GM19372 (cell line): Measurements from ENCODE around the gene MBNL2.

ENCODE experiments used
- ATAC-seq: cut with Tn5 transposase; IDR thresholded peaks from one replicate; pipeline ENCODE4 v1.9.1; 2021; ENCODE audit warnings: mild to moderate bottlenecking, low read depth, moderate library complexity; ENCODE audit not compliant: unreplicated experiment

The MBNL2 gene

GRCh38 chr13:97267418-97268059 lies 45.4 kb downstream of the MBNL2 start:
- ATAC-seq, result no peak

GRCh38 chr13:97268772-97269171 lies 46.6 kb downstream of the MBNL2 start:
- no peak for ATAC-seq

- no peak for ATAC-seq
Observed at GRCh38 chr13:97269603-97270002, 47.5 kb downstream of the MBNL2 start.

- no peak for ATAC-seq
Observed at GRCh38 chr13:97272526-97272925, 50.4 kb downstream of the MBNL2 start.

- ATAC-seq, result no peak
Observed at GRCh38 chr13:97273341-97273831, 51.3 kb downstream of the MBNL2 start.

GRCh38 chr13:97274829-97275649 lies 52.9 kb downstream of the MBNL2 start:
- no peak for ATAC-seq

- ATAC-seq, result no peak
Observed at GRCh38 chr13:97275776-97276501, 53.8 kb downstream of the MBNL2 start.

- no peak for ATAC-seq
Observed at GRCh38 chr13:97276862-97277269, 54.7 kb downstream of the MBNL2 start.

- no peak for ATAC-seq
Observed at GRCh38 chr13:97278435-97279411, 56.6 kb downstream of the MBNL2 start.

GRCh38 chr13:97279913-97280312 lies 57.8 kb downstream of the MBNL2 start:
- ATAC-seq, result no peak

GRCh38 chr13:97280478-97280877 lies 58.3 kb downstream of the MBNL2 start:
- no peak for ATAC-seq

GRCh38 chr13:97281028-97281427 lies 58.9 kb downstream of the MBNL2 start:
- no peak for ATAC-seq

- ATAC-seq, result no peak
Observed at GRCh38 chr13:97282705-97283104, 60.6 kb downstream of the MBNL2 start.

- no peak for ATAC-seq
Observed at GRCh38 chr13:97283888-97284287, 61.8 kb downstream of the MBNL2 start.

GRCh38 chr13:97284558-97284957 lies 62.4 kb downstream of the MBNL2 start:
- no peak for ATAC-seq

GRCh38 chr13:97285221-97285955 lies 63.3 kb downstream of the MBNL2 start:
- ATAC-seq, result no peak

- ATAC-seq, result no peak
Observed at GRCh38 chr13:97286317-97287046, 64.3 kb downstream of the MBNL2 start.

- ATAC-seq, result no peak
Observed at GRCh38 chr13:97287047-97287383, 64.9 kb downstream of the MBNL2 start.

- ATAC-seq, result no peak
Observed at GRCh38 chr13:97288486-97288900, 66.4 kb downstream of the MBNL2 start.
